Prostate gland (tissue), 2 donors: ENCODE results near the gene SEMA3G. TPM values are rescaled to one million over a fixed set of nuclear protein-coding genes. Genes with fewer than 3 reads are reported as not detected.

Experiments used
- DNase-seq: peaks from one replicate; pipeline ENCODE4 v3.0.0-alpha.2; 2019; ENCODE audit warnings: low spot score
- H3K27ac ChIP-seq, 2 donors: fragments of 200-600 bp; sonication (generic); 2 replicates each; pipeline ENCODE4 v1.5.1; 2017 to 2019
- H3K27me3 ChIP-seq: fragments of 200-600 bp; sonication (generic); replicated peaks from 2 replicates; pipeline ENCODE4 v1.5.1; 2019; ENCODE audit not compliant: insufficient read depth
- H3K36me3 ChIP-seq, 2 donors: fragments of 200-600 bp; sonication (generic); 1 replicate in 1 of 2; 2 replicates in 1 of 2; pipeline versions ENCODE4 v1.5.1 to v1.8.1; 2017 to 2019
- H3K4me1 ChIP-seq: fragments of 200-600 bp; sonication (generic); replicated peaks from 2 replicates; pipeline ENCODE4 v1.5.1; 2019
- H3K4me3 ChIP-seq, 2 donors: fragments of 200-600 bp; sonication (generic); 2 replicates each; pipeline ENCODE4 v1.5.1; 2017 to 2019
- H3K9me3 ChIP-seq: fragments of 200-600 bp; sonication (generic); 2 replicates; pipeline ENCODE4 v1.5.1; 2017
- CTCF ChIP-seq, 4 experiments: fragments of 200-600 bp in 2 of 4; fragments of 450-650 bp in 2 of 4; sonication (generic) in 2 of 4; IDR thresholded peaks; 1 replicate in 3 of 4; 2 replicates in 1 of 4; pipeline ENCODE4 v1.5.1; 2016 to 2019; ENCODE audit warnings: antibody characterized with exemption in 4 of 4, mild to moderate bottlenecking in 2 of 4, moderate library complexity in 2 of 4
- POLR2A ChIP-seq: fragments of 450-650 bp; IDR thresholded peaks from one replicate; pipeline ENCODE4 v1.6.1; 2016; ENCODE audit warnings: antibody characterized with exemption, mild to moderate bottlenecking
- POLR2AphosphoS5 ChIP-seq: sonication (generic); formaldehyde crosslinking; IDR thresholded peaks from one replicate; pipeline ENCODE4 v1.6.1; 2017; ENCODE audit warnings: antibody characterized with exemption
- WGBS: methylation state at CpG from one replicate; pipeline ENCODE4 v1.1.5; 2018; 5-methylcytosine and 5-hydroxymethylcytosine counted together
- intact Hi-C: fragments of 100-400 bp; cut with DNase I; formaldehyde crosslinking; loops from one replicate; pipeline ENCODE4 v1.14.2; 2022
- total RNA-seq, 2 donors: library from RNA; depleted of rRNA; stranded (reverse); fragments of >200 nt; gene quantifications; one replicate each; pipeline ENCODE4 v1.1.0, GENCODE V29; 2016

SEMA3G gene
- total RNA-seq, 2 donors from 2014 or later = 3.5 to 7.6 TPM

- Histone ChIP-seq H3K27me3 (no peaks in the 10 kb centered on the region), H3K4me3 (no peak overlapping the region), H3K36me3 (peaks cover 7 to 9% of the 10 kb centered on the region in 2 donors), H3K4me1 (no peaks in the 10 kb centered on the region), H3K9me3 (no peaks in the 10 kb centered on the region), H3K27ac (no peak overlapping the region)
- WGBS = 59% methylated on average over 6 of the region's 6 CpGs
- TF ChIP-seq POLR2AphosphoS5 = no peak
- no peak for TF ChIP-seq CTCF (IDR thresholded peaks at IDR 0.05)
- no peak for TF ChIP-seq POLR2A
- DNase-seq = no peak
- intact Hi-C loops = no loop called here
Observed at GRCh38 chr3:52458031-52458760, 13.3 kb upstream of the SEMA3G start.

GRCh38 chr3:52456800-52457183 is 11.9 kb upstream of the SEMA3G start:
- H3K27me3 ChIP-seq = no peaks in the 10 kb centered on the region
- TF ChIP-seq CTCF (IDR thresholded peaks at IDR 0.05) (no peak), POLR2AphosphoS5 (no peak), POLR2A (no peak)
- no peaks in the 10 kb centered on the region for H3K9me3 ChIP-seq
- WGBS = 53% methylated on average over 5 of the region's 5 CpGs
- DNase-seq = no peak
- intact Hi-C loops = no loop called here
- H3K36me3 ChIP-seq = peaks cover 7 to 9% of the 10 kb centered on the region in 2 donors
- no peaks in the 10 kb centered on the region for H3K4me1 ChIP-seq
- peak overlapping the region; percentile 95 to 100 for H3K4me3 ChIP-seq
- peak overlapping the region; percentile 94 to 96 for H3K27ac ChIP-seq

GRCh38 chr3:52456169-52456799 is 11.4 kb upstream of the SEMA3G start:
- peak; percentile 28 for DNase-seq
- intact Hi-C loops = no loop called here
- H3K36me3 ChIP-seq = peaks cover 7 to 9% of the 10 kb centered on the region in 2 donors
- H3K9me3 ChIP-seq = no peaks in the 10 kb centered on the region
- H3K4me3 ChIP-seq = peak overlapping the region; percentile 95 to 100
- TF ChIP-seq CTCF (IDR thresholded peaks at IDR 0.05) = no peak
- TF ChIP-seq POLR2AphosphoS5 = peak; percentile 26
- no peak for TF ChIP-seq POLR2A
- no peaks in the 10 kb centered on the region for H3K27me3 ChIP-seq
- H3K4me1 ChIP-seq = no peaks in the 10 kb centered on the region
- under 1% methylated on average over 9 of the region's 13 CpGs for WGBS
- H3K27ac ChIP-seq = peak overlapping the region; percentile 94 to 96

- Histone ChIP-seq H3K4me1 (no peaks in the 10 kb centered on the region), H3K36me3 (peaks cover 3 to 9% of the 10 kb centered on the region in 2 donors), H3K4me3 (peak within 1 kb of the TSS; percentile 95 to 100), H3K27me3 (no peaks in the 10 kb centered on the region), H3K27ac (peak within 1 kb of the TSS; percentile 94 to 96), H3K9me3 (no peaks in the 10 kb centered on the region)
- under 1% methylated on average over 67 of the region's 86 CpGs for WGBS
- peak; percentile 89 for DNase-seq
- TF ChIP-seq CTCF (IDR thresholded peaks at IDR 0.05) (peak in 1 of 4 experiments; percentile 13), POLR2A (peak; percentile 84), POLR2AphosphoS5 (peak; percentile 81)
- intact Hi-C loops = no loop called here
Observed at GRCh38 chr3:52455283-52456168, 10.6 kb upstream of the SEMA3G start, which contains the start of gene NISCH. NISCH (plus strand) TSS chr3:52455604; CDS start chr3:52455642, 38 bp downstream.
